Astrocyte of the cerebellum (primary cell): Measurements from ENCODE around the gene BROX.

Experiments
- DNase-seq: peaks from one replicate; pipeline ENCODE4 v3.0.0-alpha.2; 2011; ENCODE audit warnings: low read depth
- H3K4me3 ChIP-seq: 2 replicates; pipeline ENCODE4 v1.5.1; 2011; ENCODE audit warnings: mild to moderate bottlenecking, low read depth, low read length, moderate library complexity
- CTCF ChIP-seq: IDR thresholded peaks from 2 replicates; pipeline ENCODE4 v1.5.1; 2012; ENCODE audit warnings: low read length, low read depth, moderate library complexity, mild to moderate bottlenecking; ENCODE audit errors: missing control alignments
- in situ Hi-C: cut with HindIII; loops from 2 replicates; pipeline ENCODE4 v1.10.0; 2017; ENCODE audit warnings: low sequenced_read_pairs

Gene BROX

GRCh38 chr1:222769971-222770620, 57.7 kb downstream of the BROX start:
- in situ Hi-C loops: no loop called here
- no peak overlapping the region for H3K4me3 ChIP-seq
- TF ChIP-seq CTCF: no peak
- peak; percentile 51 for DNase-seq

- no peak overlapping the region for H3K4me3 ChIP-seq
- no peak for DNase-seq
- in situ Hi-C loops: no loop called here
- TF ChIP-seq CTCF: no peak
Measured at GRCh38 chr1:222772996-222773379, 60.6 kb downstream of the BROX start.

- H3K4me3 ChIP-seq: no peak overlapping the region
- peak; percentile 20 for DNase-seq
- in situ Hi-C loops: loop anchor here (5.0 kb wide), 2 partner anchors 40 to 305 kb away; partner anchors contain the start of gene FAM177B
- no peak for TF ChIP-seq CTCF
Measured at GRCh38 chr1:222777463-222777862, 65.1 kb downstream of the BROX start.

GRCh38 chr1:222777977-222778376, 65.6 kb downstream of the BROX start:
- TF ChIP-seq CTCF: no peak
- no peak for DNase-seq
- in situ Hi-C loops: loop anchor here (5.0 kb wide), 2 partner anchors 41 to 304 kb away; partner anchors contain the start of gene FAM177B
- no peak overlapping the region for H3K4me3 ChIP-seq

GRCh38 chr1:222781251-222781650, 68.9 kb downstream of the BROX start:
- DNase-seq: no peak
- in situ Hi-C loops: no loop called here
- TF ChIP-seq CTCF: no peak
- no peak overlapping the region for H3K4me3 ChIP-seq

GRCh38 chr1:222783051-222783450, 70.7 kb downstream of the BROX start:
- in situ Hi-C loops: no loop called here

More at GRCh38 chr1:222783051-222783450, 70.7 kb downstream of the BROX start:
- no peak for TF ChIP-seq CTCF
- DNase-seq: no peak
- no peak overlapping the region for H3K4me3 ChIP-seq
